Measurements from ENCODE around the gene RNF207.

The RNF207 gene

GRCh38 chr1:6246497-6247467 is 40.9 kb downstream of the RNF207 start:
- DNase-seq (ENCODE audit: insufficient read length, low spot score) (peak; percentile 91), FAIRE-seq (peak; percentile 90)
- TF ChIP-seq TAF1 (IDR thresholded peaks at IDR 0.05; ENCODE audit: low read depth, low read length) (no peak), POLR2A (IDR thresholded peaks at IDR 0.05; ENCODE audit: low read depth, low read length) (no peak), POLR2AphosphoS5 (IDR thresholded peaks at IDR 0.05; ENCODE audit: low read depth, low read length) (no peak)

- DNase-seq (ENCODE audit: insufficient read length, low spot score) (no peak), FAIRE-seq (no peak)
- TF ChIP-seq TAF1 (IDR thresholded peaks at IDR 0.05; ENCODE audit: low read depth, low read length) (no peak), SPI1 (IDR thresholded peaks at IDR 0.05; ENCODE audit: low read depth, low read length) (no peak), POU2F2 (IDR thresholded peaks at IDR 0.05; ENCODE audit: low read depth, low read length) (no peak), PAX5 (IDR thresholded peaks at IDR 0.05; ENCODE audit: insufficient read depth, low read length, severe bottlenecking) (no peak), POLR2A (IDR thresholded peaks at IDR 0.05; ENCODE audit: low read depth, low read length) (no peak)
These were observed 41.7 kb downstream of the RNF207 start for GRCh38 chr1:6247651-6248050.

DNA sequence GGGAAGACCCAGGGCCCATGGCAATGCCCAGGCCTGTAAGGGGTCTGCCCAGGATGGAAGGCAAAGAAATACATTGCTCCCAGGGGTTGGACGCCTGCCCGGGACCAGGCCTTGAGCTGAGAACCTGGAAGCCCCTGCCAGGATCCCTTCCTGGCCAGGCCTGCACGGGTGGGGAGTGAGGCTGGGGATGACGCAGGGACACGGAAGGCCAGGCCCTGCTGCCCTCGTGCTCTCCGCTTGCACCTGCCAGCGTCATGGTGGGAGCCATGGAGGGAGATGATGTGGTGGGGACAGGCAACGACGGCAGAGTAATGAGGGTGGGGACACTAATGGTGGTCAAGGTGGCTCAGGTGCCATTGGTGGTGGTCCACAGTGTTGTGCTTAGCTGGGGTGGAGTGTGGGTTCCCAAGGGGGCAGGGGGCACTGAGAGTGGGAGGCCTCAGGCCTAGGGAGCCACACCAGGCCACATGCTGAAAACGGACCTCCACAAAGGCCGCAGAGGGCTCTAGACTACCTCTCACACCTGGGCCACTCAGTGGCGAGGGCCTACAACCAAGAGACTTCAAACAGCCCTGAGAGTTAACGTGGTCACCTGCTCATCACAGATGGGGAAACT is 42.4 kb downstream of the RNF207 start:
- FAIRE-seq = no peak
- TF ChIP-seq PAX5 (IDR thresholded peaks at IDR 0.05; ENCODE audit: insufficient read depth, low read length, severe bottlenecking) (no peak), SPI1 (IDR thresholded peaks at IDR 0.05; ENCODE audit: low read depth, low read length) (no peak), POLR2AphosphoS5 (IDR thresholded peaks at IDR 0.05; ENCODE audit: low read depth, low read length) (no peak), POU2F2 (IDR thresholded peaks at IDR 0.05; ENCODE audit: low read depth, low read length) (no peak), TAF1 (IDR thresholded peaks at IDR 0.05; ENCODE audit: low read depth, low read length) (no peak), POLR2A (IDR thresholded peaks at IDR 0.05; ENCODE audit: low read depth, low read length) (no peak)
- DNase-seq (ENCODE audit: insufficient read length, low spot score) = no peak

DNA sequence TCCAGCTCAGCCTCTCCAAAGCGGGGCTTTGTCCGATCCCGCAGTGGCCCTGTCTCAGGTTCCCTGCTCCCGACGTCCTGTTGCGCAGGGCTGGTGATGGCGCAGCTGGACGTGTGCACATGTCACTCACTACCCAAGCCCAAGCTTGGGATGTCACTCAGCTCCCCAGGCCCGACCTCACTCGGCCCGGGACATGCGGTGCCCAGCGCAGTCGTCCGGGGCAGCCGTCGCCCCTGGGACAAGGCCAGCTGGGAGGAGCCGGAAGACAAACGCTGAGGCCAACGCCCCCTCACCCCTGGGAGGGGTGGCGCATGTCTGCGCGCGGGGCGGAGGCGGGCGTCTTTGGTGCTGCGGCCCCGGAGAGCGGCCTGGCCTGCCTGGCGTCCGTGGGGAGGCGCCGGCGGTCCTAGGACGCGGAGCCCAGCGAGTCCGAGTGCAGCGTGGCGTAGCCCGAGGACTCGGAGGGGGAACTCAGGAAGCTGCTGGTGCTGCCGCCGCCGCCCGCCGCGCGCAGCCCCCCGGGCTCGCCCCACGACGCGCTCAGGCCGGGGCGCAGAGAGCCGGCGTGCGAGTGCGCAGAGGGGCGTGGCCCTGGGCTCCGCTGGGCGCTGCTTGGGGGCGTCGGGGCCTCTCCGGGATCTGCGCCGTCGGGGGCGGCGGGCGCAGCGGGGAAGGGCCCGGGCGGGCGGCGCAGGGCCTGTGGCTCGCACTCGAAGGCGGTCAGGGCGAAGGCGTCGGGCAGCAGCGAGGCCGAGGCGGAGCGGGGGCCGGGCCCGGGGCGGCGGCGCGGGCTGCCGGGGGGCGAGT is 43.2 kb downstream of the RNF207 start:
- no peak for DNase-seq (ENCODE audit: insufficient read length, low spot score)
- TF ChIP-seq PAX5 (IDR thresholded peaks at IDR 0.05; ENCODE audit: insufficient read depth, low read length, severe bottlenecking) (no peak), POU2F2 (IDR thresholded peaks at IDR 0.05; ENCODE audit: low read depth, low read length) (no peak), POLR2A (IDR thresholded peaks at IDR 0.05; ENCODE audit: low read depth, low read length) (no peak), POLR2AphosphoS5 (IDR thresholded peaks at IDR 0.05; ENCODE audit: low read depth, low read length) (no peak), SPI1 (IDR thresholded peaks at IDR 0.05; ENCODE audit: low read depth, low read length) (no peak), TAF1 (IDR thresholded peaks at IDR 0.05; ENCODE audit: low read depth, low read length) (no peak)
- FAIRE-seq = no peak

DNA sequence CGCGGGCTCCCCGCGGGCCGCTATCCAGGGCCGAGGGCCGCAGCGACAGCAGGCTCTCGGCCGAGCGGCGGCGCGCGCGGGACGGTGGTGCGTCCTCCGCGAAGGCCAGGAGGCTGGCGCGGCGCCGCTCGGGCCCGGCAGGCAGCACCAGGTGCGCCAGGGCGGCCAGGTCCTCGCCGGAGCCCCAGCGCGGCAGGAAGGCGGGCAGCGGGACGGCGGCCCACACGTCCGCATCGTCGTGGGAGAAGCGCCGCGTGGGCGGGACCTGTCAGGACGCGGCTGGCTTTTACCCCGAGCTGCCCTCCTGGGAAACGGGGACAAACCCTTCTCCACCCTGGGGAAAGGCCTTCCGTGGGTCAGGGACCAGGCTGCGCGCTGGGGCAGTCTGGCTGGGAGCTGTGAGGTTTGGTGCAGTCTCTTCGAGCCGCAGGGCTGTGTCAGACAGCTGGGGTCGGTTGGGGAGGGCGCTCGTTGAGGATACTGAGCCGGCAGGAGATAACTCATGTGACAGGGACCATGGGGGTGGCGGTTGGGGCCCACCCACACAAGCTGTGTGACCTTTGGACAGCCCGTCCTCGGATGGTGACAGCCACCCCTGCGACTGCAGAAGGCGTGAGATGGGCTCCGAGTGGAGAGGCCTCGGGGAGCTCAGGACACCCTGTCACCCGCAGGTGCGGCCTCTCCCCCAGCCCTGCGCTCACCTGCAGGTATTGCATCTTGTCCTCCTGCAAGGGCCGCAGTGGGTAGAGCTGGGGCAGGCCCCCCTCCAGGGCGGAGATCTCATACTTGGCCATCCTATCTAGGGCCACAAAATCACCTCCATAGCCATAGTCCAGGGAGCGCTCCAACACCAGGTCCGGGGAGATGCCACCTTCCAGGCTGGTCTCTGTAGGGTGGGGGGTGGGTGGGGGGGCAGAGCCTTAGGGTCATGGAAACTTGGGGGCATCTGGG is 44.1 kb downstream of the RNF207 start:
- TF ChIP-seq TAF1 (IDR thresholded peaks at IDR 0.05; ENCODE audit: low read depth, low read length) = no peak
- TF ChIP-seq SPI1 (IDR thresholded peaks at IDR 0.05; ENCODE audit: low read depth, low read length) = no peak
- TF ChIP-seq POLR2AphosphoS5 (IDR thresholded peaks at IDR 0.05; ENCODE audit: low read depth, low read length) = no peak
- no peak for TF ChIP-seq POLR2A (IDR thresholded peaks at IDR 0.05; ENCODE audit: low read depth, low read length)
- TF ChIP-seq PAX5 (IDR thresholded peaks at IDR 0.05; ENCODE audit: insufficient read depth, low read length, severe bottlenecking) = no peak
- TF ChIP-seq POU2F2 (IDR thresholded peaks at IDR 0.05; ENCODE audit: low read depth, low read length) = no peak
- FAIRE-seq (no peak), DNase-seq (ENCODE audit: insufficient read length, low spot score) (no peak)

DNA sequence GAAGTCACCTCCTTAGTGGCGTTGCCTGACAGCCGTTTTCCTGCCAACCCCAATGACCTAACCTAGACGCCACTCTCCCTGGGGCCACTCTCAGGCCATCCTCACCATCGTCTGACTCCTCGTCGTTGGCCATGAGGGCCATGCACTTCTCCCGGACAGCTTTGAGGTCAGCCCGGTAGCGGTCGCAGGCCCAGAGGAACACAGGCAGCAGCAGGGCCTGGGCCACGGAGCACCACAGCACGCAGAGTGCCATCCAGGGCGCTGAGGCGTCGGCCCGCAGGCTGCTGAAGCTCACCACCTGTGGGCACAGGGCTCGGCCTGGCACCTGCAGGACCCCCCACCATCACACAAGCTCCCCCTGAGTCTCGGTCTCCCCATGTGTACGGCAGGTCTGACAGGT is 45.3 kb downstream of the RNF207 start:
- FAIRE-seq (no peak), DNase-seq (ENCODE audit: insufficient read length, low spot score) (no peak)
- TF ChIP-seq POU2F2 (IDR thresholded peaks at IDR 0.05; ENCODE audit: low read depth, low read length) = no peak
- no peak for TF ChIP-seq PAX5 (IDR thresholded peaks at IDR 0.05; ENCODE audit: insufficient read depth, low read length, severe bottlenecking)
- no peak for TF ChIP-seq TAF1 (IDR thresholded peaks at IDR 0.05; ENCODE audit: low read depth, low read length)

- FAIRE-seq = no peak
- TF ChIP-seq TAF1 (IDR thresholded peaks at IDR 0.05; ENCODE audit: low read depth, low read length) (no peak), PAX5 (IDR thresholded peaks at IDR 0.05; ENCODE audit: insufficient read depth, low read length, severe bottlenecking) (no peak), POLR2AphosphoS5 (IDR thresholded peaks at IDR 0.05; ENCODE audit: low read depth, low read length) (no peak), POLR2A (IDR thresholded peaks at IDR 0.05; ENCODE audit: low read depth, low read length) (no peak), POU2F2 (IDR thresholded peaks at IDR 0.05; ENCODE audit: low read depth, low read length) (no peak), SPI1 (IDR thresholded peaks at IDR 0.05; ENCODE audit: low read depth, low read length) (no peak)
- no peak for DNase-seq (ENCODE audit: insufficient read length, low spot score)
These were observed 45.9 kb downstream of the RNF207 start for GRCh38 chr1:6251681-6252373.

DNA sequence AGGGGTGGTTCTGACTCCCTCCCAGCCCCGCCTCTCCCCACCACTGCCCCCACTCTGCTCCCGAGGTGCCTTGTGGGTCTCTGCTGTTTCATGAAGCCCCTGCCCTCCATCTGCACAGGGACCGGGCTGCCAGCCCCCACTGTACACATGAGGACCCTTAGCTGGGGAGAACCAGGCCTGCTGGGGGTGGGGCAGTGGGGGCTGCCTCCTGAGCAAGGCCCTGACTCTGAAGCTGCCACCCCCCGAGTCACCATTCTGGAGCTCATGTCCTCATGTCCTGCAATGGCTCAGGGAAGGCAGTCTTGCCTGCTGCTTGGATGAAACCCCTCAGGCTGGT is 46.4 kb downstream of the RNF207 start:
- no peak for DNase-seq (ENCODE audit: insufficient read length, low spot score)
- no peak for TF ChIP-seq TAF1 (IDR thresholded peaks at IDR 0.05; ENCODE audit: low read depth, low read length)
- no peak for TF ChIP-seq POU2F2 (IDR thresholded peaks at IDR 0.05; ENCODE audit: low read depth, low read length)
- no peak for TF ChIP-seq PAX5 (IDR thresholded peaks at IDR 0.05; ENCODE audit: insufficient read depth, low read length, severe bottlenecking)
- TF ChIP-seq SPI1 (IDR thresholded peaks at IDR 0.05; ENCODE audit: low read depth, low read length) = no peak
- no peak for TF ChIP-seq POLR2A (IDR thresholded peaks at IDR 0.05; ENCODE audit: low read depth, low read length)
- no peak for TF ChIP-seq POLR2AphosphoS5 (IDR thresholded peaks at IDR 0.05; ENCODE audit: low read depth, low read length)
- no peak for FAIRE-seq
